Measurements from ENCODE around the gene ZSWIM6. TPM values are rescaled to one million over a fixed set of nuclear protein-coding genes. Genes with fewer than 3 reads are reported as not detected.
A peak's percentile ranks its signal among the peaks of the same experiment; 100 is the strongest.

ZSWIM6 gene
- total RNA-seq, 1 donor from 2014 or later: 35.9 TPM

DNA sequence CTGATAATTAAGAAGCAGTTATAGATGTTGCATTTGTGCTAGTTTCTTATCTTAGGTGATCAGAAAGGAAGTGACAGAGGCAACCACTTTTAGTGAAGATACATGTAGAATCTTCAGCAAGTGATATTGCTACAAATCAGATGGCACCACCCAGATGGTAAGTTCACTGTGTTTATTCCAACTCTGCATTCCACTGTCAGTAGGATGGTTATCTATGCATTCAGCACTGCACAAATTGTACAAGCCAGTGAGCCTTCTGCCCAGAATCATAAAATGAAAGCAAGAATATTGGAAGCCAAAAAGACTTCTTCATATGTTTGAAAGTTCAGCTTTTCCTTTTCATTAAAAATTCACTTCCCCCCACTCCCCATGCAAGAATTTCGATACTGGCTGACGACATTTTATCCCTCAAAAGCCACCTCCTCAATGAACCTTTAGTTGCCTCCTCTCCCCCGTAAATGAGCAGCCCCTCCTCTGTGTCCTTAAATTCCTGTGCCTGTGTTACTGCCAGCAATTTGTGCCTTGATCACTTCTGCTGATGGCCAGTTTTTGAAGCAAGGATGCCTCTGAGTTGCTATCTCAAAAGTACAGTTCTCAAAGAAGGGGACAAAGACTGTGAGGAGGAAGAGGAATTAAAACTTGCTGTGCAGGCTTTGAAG lies 91.6 kb downstream of the ZSWIM6 start:
- no peaks in the 10 kb centered on the region for H3K27me3 Mint-ChIP-seq (ENCODE audit: low read depth)
- no peak for DNase-seq (ENCODE audit: low spot score in 2 of 2, unreplicated experiment in 2 of 2)
- peak overlapping the region; percentile 86 for H3K27ac Mint-ChIP-seq
- peaks cover 14% of the 10 kb centered on the region for H3K36me3 Mint-ChIP-seq
- no peak for TF ChIP-seq CTCF (IDR thresholded peaks at IDR 0.05; ENCODE audit: unreplicated experiment)
- H3K4me1 Mint-ChIP-seq: peaks cover 30% of the 10 kb centered on the region
- H3K9me3 Mint-ChIP-seq: peaks cover 19% of the 10 kb centered on the region
- peak overlapping the region; percentile 5 for H3K4me3 Mint-ChIP-seq

DNA sequence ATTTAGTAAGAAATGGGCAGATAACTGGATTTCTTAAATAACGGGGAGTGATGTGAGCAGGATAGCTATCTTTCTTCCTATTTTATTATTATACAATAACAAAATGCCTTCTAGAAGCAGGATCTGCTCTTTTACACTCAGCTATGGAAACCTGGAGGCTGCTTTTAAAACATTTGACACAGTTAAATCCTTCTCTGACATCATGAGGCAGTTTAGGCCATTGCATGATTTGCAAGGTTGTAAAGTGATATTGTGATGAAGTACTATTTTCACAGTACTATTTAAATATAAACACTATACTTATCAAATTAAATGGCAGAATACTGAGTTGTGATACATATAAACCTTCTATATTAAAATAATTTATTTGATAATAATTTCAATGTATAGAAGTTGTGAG lies 93.9 kb downstream of the ZSWIM6 start:
- H3K9me3 Mint-ChIP-seq: peaks cover 19% of the 10 kb centered on the region
- H3K4me3 Mint-ChIP-seq: no peak overlapping the region
- peaks cover 17% of the 10 kb centered on the region for H3K36me3 Mint-ChIP-seq
- peaks cover 33% of the 10 kb centered on the region for H3K4me1 Mint-ChIP-seq
- H3K27me3 Mint-ChIP-seq (ENCODE audit: low read depth): no peaks in the 10 kb centered on the region
- no peak for DNase-seq (ENCODE audit: low spot score in 2 of 2, unreplicated experiment in 2 of 2)
- no peak overlapping the region for H3K27ac Mint-ChIP-seq
- TF ChIP-seq CTCF (IDR thresholded peaks at IDR 0.05; ENCODE audit: unreplicated experiment): no peak

- DNase-seq (ENCODE audit: low spot score in 2 of 2, unreplicated experiment in 2 of 2): no peak
- Mint-ChIP-seq H3K9me3 (no peaks in the 10 kb centered on the region), H3K27me3 (ENCODE audit: low read depth) (no peaks in the 10 kb centered on the region), H3K4me3 (no peak overlapping the region), H3K36me3 (peaks cover 2% of the 10 kb centered on the region), H3K4me1 (peaks cover 31% of the 10 kb centered on the region), H3K27ac (no peak overlapping the region)
- no peak for TF ChIP-seq CTCF (IDR thresholded peaks at IDR 0.05; ENCODE audit: unreplicated experiment)
Measured at GRCh38 chr5:61429906-61430305, 97.8 kb downstream of the ZSWIM6 start.

GRCh38 chr5:61431923-61432620 lies 100.0 kb downstream of the ZSWIM6 start:
- Mint-ChIP-seq H3K27me3 (ENCODE audit: low read depth) (no peaks in the 10 kb centered on the region), H3K4me3 (no peak overlapping the region), H3K4me1 (peaks cover 26% of the 10 kb centered on the region), H3K9me3 (no peaks in the 10 kb centered on the region), H3K27ac (peak overlapping the region; percentile 73), H3K36me3 (peaks cover 2% of the 10 kb centered on the region)
- no peak for DNase-seq (ENCODE audit: low spot score in 2 of 2, unreplicated experiment in 2 of 2)
- no peak for TF ChIP-seq CTCF (IDR thresholded peaks at IDR 0.05; ENCODE audit: unreplicated experiment)

DNA sequence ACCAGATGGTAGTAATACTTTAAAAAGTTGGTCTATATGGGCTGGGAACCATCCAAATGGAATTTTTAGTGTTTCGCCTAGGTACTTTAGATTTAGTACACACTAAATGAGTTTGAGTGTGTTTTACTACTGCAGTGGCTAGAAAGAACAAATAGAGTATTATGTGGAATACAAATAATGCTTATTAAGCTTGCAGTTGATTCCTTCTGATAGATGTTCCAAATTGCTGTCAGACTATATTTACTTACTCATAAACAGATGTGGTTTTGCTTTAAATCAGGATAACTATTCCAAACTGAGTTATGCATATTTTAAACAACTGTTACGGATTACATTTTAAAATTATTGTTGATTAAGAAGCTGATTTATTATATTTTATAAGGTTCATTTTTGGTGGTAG lies 103.3 kb downstream of the ZSWIM6 start:
- no peak for TF ChIP-seq CTCF (IDR thresholded peaks at IDR 0.05; ENCODE audit: unreplicated experiment)
- H3K9me3 Mint-ChIP-seq: peaks cover 6% of the 10 kb centered on the region
- H3K36me3 Mint-ChIP-seq: peaks cover 7% of the 10 kb centered on the region
- DNase-seq (ENCODE audit: low spot score in 2 of 2, unreplicated experiment in 2 of 2): no peak
- H3K27ac Mint-ChIP-seq: no peak overlapping the region
- H3K4me1 Mint-ChIP-seq: peaks cover 20% of the 10 kb centered on the region
- H3K4me3 Mint-ChIP-seq: no peak overlapping the region
- no peaks in the 10 kb centered on the region for H3K27me3 Mint-ChIP-seq (ENCODE audit: low read depth)
